Posterior vena cava (tissue), 2 donors: ENCODE measurements around the gene ERICH6B. TPM values are rescaled to one million over a fixed set of nuclear protein-coding genes. Genes with fewer than 3 reads are reported as not detected.

Source experiments
- DNase-seq: peaks from one replicate; pipeline ENCODE4 v3.0.0-alpha.2; 2020; ENCODE audit warnings: low spot score
- intact Hi-C, 2 donors: fragments of 100-400 bp; cut with DNase I; formaldehyde crosslinking; loops; one replicate each; pipeline versions ENCODE4 v1.14.1 to v1.14.2; 2022 to 2023
- total RNA-seq, 2 donors: library from RNA; stranded (reverse); fragmentation: NEBNext Ultra II Directional; extraction: Animal tissue kit (Norgen Biotek cat#: 25700); gene quantifications; one replicate each; pipeline ENCODE4 v1.2.1, GENCODE V29; 2021
- donor health status: DM: yes; HTN: yes; CAD: no.
- donor health status: DM: yes; HTN: yes; CAD: no.

ERICH6B gene
- total RNA-seq, 2 donors from 2014 or later: not detected

DNA sequence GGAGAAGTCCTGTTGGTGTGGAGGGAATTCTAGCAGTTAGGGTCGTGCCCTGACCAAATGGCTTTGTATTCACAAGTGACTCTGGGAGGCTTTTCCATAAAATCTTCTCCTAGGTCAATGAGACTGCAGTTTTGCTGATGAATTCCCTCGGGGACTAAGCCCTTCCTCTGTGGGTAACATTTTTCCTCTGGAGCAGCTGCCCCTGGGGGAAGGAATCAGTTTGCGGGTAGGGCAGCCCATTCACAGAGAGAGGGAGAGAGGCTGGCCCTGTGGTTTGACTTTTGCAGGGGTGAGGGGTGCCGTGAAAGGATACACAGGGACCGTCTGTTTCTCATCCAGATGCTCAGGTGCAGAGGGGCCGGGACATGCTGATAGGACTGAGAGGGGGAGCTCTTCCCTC, 67.3 kb downstream of the ERICH6B start:
- DNase-seq: no peak
- intact Hi-C loops: no loop called here

DNA sequence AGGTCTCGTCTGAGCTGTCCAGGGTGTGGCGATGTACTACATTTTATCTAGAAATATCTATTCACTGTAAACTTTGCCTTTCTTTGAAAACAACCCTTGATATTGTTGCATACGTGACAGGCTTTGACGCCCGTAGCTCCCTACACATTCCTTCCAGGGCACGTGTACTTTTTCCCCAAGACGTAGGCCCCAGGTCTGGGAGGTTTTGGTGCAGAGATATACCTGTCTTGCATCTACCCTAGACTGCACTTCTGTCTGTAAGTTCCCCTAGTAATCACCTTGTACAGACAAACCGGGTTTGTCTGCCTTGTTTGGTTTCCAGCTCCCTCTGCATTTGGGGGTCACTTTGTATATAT, 69.2 kb downstream of the ERICH6B start:
- DNase-seq: no peak
- intact Hi-C loops: no loop called here

DNA sequence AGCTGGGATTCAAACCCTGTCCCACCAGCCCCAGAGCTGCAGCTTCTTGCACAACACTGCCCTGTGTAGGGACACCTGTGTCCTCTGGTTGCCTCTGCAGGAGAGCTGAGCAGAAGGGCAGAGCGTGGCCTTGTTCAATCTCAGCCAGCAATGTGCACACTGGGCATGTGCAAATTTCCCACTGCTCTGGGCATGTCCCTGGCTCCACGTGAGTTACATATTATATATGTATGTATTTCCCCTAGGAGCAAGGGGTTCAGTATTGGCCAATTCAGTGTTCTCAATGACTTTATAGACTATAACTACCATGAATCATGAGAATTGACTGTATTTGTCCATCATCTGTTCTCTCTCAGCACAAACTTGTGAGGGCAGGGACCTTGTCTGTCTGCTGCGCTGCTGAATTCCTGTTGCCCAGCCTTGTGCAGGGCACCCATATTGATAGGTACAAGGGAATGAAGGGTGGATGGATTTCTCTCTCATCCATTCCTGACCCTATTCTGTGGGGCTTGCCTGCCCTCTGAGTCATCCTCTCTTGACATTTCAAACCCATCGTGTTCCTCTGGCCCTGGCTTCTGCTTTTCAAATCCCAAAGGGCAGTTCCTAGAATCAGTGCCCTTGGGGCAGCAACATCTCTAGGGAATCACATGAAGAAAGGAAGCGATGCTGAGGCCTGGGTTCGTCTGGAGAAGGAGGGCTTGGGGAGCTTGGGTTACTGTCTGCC, 69.7 kb downstream of the ERICH6B start:
- no peak for DNase-seq
- intact Hi-C loops: no loop called here

DNA sequence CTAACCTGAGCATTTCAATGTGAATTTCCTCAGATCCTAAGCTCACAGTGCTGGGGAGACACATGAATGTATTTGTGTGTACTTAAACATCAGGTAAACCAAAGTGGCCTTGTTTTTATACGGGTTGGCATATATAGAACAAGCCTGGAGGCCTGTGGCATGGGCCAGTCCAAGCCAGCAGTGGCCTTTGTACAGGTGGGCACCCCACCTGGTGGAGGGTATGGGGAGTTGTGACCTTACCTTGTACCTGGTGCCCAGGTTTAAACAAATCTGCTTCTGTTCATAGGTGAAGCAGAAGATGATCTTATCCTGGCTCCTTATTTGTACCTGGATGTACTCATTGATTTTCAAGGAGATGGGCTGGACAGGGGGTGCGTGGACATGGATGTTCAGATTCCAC, 71.0 kb downstream of the ERICH6B start:
- DNase-seq: no peak

DNA sequence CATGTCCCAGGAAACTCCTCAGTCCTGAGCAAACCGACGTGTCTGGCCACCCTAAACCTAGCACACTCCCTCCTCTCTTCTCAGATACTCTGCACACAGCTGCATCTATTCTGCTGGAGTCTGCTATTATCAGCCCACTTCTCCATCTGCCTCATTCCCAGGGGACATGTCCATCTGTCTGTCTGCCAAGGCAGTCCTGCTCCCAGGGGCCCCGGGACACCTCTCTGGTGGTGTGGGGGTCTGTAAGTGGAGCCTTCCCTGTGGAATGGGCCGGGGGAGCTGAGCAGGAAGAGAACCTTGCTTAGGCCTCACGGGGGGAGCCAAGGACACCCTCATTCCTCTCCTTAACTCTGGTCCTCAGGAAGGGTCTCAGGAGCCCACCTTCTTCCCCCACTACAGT, 72.7 kb downstream of the ERICH6B start:
- no peak for DNase-seq
- intact Hi-C loops: no loop called here

More for the DNA sequence above, 71.0 kb downstream of the ERICH6B start:
- intact Hi-C loops: no loop called here

DNA sequence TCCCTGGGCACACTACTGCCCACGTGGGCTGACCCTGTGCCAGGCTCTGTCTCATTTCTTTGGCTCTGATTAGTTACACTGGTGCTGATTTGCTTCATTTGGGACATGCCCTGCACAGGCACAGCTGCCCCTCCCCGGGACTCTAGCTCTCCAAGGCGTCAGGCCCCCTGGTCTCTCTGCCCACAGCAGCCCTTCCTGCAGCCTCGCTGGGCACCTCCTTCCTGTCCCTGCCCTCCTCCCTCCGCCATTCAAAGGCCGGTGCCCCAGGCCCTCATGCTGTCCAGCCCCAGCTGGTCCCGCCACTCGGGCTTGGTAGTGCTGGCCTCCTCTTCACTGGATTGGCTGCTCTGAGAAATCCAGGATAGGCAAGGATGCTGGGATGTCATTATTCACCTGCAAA, 73.1 kb downstream of the ERICH6B start:
- no peak for DNase-seq
- intact Hi-C loops: no loop called here

DNA sequence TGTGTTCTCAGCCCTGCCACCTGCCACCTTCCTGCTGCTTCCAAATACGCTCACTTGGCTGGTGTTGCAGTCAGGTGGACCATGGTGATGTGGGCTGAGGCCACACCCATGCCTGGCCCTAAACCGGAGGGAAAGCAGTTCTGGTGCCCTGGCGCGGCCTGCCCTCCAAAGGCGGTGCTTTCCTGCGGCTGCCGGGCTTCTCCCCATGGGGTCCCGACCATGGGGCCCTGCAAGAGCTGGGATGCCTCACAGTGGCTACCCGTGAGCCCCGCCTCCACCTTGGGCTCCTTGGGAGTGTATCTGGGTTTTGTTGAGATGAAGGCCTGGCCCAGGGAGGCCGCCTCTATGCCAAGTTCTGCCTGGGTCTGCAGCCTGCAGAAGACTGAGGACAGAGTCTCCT, 73.7 kb downstream of the ERICH6B start:
- no peak for DNase-seq
- intact Hi-C loops: no loop called here

DNA sequence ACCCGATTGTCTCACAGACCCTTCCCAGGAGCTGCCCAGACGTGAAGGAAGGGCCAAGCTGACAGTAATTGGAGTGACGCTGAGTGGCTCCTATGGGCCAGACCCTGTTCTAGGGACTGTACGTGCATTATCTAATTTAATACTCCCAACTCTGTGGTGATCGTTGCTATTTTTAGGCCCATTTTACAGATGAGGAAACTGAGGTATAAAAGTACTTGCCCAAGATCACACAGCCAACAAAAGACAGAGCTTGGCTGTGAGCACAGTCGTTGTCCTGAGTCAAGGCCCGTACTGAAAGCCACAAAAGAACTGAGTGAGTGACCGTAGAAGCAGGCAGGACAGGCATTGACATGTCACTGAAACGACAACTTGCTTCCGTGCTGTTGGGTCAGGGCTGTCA, 74.7 kb downstream of the ERICH6B start:
- intact Hi-C loops: no loop called here
- no peak for DNase-seq

DNA sequence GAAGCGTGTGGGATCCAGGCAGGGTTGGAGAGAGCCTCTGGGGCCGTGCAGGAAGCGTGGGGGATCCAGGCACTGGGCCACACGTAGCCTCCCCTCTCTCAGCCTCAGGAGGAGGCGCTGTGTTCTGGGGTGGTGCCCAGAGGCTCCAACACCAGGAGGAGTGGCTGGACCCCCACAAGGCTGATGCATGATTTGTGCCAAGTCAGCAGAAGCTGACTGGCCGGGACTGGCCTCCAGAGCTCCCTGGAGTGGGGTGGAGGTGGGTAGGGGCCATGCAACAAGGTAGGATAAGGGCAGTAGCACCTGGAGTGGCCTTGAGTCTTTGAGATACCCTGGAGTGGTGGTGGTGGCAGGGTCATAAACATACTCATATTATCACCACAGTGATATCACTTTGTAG, 75.3 kb downstream of the ERICH6B start:
- intact Hi-C loops: no loop called here
- DNase-seq: no peak

DNA sequence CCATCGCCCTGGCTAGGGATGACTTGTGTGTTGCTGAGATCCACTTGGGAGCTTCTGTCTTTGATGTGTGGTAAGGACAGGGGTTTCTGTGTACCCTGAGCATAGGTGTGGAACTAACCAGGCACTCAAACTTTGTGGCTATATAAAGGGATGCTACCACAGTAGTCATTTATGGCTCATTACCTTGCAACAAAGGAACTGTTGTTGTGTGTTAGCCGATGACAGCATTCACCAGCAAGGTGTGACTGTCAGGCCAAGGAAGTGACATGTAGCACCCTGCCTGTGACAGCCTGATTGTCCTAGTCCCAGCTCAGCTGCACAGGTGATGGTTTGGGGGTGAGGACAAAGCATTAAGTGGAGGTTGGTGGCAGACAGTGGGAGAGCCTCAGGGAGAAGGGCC, 77.2 kb downstream of the ERICH6B start:
- intact Hi-C loops: no loop called here
- DNase-seq: no peak

DNA sequence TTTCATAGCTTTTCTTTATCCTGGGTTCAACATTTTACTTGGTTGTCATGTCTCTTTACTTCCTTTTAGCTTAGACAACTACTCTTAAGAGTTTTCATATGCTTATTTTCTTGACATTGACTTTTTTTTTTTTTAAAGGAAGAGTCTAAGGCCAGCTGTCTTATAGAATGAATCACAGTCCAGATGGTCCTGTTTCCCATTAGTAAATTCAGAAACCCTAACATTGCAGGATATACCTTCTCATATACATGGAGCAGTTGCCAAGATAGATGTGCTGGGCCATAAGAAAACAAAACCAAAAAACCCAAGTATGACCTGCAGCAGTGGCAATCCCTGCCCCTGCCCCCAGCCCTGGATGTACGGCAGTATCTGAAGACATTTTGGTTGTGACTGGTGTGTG, 78.0 kb downstream of the ERICH6B start:
- DNase-seq: no peak
- intact Hi-C loops: no loop called here

DNA sequence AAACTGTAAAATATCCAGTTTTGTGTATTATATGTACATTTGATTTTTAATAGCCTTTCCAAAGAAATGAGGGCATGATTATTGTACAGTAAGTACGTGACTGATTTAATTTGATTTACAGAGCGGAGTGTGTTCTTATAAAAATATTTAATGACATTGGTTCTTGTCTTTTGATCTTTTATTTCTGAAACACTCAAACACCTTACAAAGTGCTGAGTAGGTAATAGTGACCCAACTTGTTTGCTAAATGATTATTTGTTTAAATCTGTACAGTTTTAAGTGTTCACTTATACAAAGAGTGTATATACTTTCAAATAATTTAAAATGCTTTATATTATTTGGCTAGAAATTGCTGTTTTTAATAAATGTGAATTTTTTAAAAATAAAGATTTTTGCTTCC, 79.3 kb downstream of the ERICH6B start:
- intact Hi-C loops: no loop called here
- no peak for DNase-seq

DNA sequence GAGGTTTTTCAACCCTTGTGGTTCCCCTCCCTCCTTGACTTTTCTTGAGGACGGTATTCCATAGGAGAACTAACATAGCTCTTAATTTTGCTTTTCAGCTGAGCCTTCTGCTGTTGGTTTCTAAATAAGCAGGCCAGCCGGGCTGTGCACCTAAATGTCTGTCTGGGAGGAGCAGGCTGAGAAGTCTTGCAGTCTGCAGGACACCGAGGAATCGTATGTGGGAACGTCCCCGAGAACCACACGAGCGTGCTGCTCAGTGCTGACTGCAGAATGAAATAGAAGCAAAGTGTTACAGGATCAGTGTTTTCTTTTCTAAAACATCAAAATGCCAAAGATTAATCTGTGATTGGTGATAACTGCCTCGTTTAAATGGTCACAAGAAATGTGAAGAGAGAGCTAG, 80.9 kb downstream of the ERICH6B start:
- intact Hi-C loops: no loop called here
- no peak for DNase-seq

DNA sequence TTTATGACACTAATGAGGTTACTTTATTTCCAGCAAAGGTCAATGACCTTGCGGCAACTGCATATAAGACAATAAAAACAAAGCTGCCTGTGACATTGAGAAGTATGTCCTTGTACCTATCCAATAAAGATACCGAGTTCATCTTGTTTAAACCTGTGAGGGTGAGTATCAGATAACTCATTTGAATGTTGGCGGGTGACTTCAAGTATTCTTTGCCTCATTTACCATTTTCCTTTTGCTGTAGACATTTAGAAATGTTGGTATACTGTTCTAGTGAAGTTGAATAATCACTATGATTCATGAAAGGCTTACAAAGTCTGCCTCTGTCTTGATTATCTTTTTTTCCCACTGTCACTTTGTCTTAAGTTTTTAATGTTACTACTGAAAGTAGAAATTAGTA, 85.8 kb downstream of the ERICH6B start:
- DNase-seq: no peak
- intact Hi-C loops: no loop called here

DNA sequence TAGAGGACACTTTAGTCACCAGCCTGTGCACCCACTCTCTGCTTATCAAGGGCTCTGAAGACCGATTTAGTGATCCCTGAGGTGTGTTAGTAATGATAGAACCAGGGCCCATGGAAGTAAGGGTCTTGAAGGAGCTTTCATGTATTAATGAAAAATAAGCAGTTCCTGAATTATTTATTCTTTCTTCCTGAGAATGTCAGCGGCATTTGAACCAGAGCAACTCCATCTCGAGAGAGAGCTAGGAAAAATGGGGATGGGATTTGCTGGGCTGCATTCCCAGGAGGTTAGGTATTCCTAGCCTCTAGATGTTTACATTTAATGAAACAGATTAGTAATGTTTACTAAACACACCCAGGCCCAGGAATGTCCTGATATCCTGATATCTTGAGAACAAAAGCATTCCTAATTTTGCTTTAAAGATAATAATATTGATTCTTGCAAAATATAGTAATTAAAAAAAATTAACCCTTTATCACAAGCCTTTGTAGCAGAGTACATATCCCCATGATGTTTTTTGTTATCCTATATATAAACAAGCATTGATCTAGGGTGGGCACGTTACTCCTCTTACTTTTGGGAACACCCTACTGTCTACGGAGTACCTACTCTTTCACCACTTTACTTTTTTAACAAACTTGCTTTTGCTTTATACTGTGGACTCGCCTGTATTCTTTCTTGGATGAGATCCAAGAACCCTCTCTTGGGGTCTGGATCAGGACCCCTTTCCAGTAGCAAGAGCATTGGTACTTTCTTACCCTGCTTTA, 87.7 kb downstream of the ERICH6B start:
- intact Hi-C loops: no loop called here
- no peak for DNase-seq

DNA sequence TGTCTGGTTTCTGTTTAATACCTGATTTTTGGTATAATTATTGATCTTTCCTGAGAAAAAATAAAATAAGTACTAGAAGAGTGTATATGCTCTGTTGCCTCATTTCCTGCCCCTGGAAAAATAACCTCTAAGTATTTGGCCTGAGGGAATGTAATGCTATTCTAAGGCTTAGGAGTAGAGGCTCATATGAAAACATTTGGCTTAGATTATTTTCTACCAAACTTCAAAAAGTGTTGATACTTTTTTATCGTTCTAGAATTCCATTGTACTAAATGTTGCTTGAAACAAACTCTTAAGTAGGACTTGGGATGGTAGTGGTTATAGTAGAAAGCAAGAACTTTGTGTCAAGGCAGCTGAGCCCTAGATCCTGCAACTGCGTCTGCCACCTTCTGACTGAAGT, 93.0 kb downstream of the ERICH6B start:
- intact Hi-C loops: no loop called here
- DNase-seq: no peak

DNA sequence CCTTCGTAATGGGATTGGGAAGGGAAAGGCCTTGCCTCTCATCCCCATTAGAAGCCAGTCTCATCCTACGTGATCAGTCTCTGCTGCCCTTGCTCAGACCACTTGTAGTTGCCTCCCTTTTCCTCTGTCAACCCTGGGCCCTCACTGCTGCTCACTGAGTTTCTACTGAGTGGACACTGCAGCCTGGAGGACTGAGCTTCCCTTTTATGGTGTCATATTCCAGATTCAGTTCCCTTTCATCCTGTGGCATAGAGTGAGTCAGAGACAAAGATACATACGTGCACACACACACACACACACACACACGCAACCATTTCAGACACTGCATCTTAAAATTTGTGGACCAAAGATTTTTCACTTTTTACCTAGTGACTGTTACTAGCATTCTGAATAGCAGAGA, 94.2 kb downstream of the ERICH6B start:
- intact Hi-C loops: no loop called here
- no peak for DNase-seq

DNA sequence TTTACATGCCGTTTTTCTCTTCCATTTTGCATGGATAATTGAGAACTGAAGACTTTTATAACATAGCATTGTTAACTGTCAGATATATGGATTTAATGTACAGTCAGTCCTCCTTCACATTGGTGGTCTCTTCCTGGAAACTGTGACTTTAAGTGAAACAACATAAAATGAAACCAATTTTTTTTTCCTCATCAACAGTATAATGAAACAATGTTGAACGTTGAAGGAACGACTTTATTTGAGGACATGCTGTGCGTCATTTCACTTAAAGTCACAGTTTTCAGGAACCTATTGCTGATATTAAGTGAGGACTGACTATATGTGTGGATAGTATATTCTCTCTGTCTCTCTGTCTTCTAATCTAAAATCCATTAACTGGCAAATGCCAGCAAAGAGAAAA, 96.0 kb downstream of the ERICH6B start:
- intact Hi-C loops: no loop called here
- DNase-seq: no peak

DNA sequence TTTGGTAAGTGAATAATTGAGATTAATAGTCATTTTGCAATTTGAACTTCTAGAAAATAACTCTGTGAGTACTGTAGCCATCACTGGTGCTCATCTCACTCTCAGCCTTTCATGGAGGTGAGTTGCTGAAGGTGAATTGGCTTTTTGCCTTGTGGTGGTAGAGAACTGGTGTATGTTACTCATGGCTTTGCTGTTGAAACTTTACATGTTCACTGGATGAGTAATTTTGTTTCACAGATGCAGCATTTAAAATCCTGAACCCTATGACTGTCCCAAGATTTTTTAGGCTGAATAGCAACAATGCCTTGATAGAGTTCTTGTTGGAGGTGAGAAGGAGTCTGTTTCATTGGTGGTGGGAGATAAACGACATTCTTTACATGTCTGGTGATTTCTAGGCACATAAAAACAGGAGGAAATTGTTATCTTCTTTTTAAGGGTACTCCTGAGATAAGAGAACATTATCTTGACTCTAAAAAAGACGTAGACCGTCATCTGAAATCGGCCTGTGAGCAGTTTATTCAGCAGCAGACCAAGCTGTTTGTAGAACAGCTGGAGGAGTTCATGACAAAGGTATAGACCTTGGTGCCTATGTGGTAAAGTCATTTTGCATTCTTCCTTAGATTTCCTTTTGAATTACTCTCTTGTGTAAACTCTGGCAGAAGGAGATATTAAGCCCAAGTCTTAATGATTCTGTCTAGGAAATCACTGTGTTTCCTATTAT, 96.9 kb downstream of the ERICH6B start:
- intact Hi-C loops: no loop called here
- no peak for DNase-seq

DNA sequence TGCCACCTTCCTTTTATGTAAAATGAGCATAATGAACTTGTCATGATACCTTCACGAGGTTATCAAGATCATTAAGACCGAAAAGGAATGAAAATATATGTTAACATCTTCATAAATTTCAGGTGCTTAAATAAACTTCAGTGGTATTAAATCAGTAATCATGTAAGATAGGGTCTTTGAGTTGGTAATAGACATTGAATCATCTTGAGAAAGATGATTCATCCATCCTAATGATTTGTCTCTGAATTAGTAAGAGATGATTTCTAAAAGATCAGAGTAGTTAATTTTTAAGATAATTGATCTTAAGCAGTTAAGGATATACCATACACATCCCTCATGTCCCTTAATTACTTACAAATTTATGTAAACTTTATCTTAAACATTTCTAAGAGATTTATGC, 98.8 kb downstream of the ERICH6B start:
- no peak for DNase-seq
- intact Hi-C loops: no loop called here

DNA sequence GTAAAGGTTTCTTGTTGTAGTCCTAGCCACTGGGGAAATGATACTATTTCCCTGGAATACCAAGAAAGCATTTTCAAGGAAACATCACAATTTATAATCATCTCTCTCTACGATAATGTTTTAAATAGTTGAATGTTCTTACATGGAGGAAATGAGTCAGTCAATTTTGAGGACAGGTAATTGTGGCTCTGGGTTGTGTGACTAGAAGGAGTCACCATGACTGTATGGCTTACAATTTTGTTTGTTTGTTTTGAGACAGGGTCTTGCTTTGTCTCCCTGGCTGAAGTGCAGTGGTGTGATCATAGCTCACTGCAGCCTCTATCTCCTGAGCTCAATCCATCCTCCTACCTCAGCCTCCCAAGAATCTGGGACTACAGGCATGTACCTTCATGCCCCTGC, 103.4 kb downstream of the ERICH6B start:
- no peak for DNase-seq
- intact Hi-C loops: no loop called here
